Smooth muscle cell (in vitro differentiated cells): Measurements from ENCODE around the gene SLX9. TPM values are rescaled to one million over a fixed set of nuclear protein-coding genes. Genes with fewer than 3 reads are reported as not detected.

Source experiments
- DNase-seq: peaks from one replicate; lab custom pipeline; 2025; ENCODE audit not compliant: unreplicated experiment; lab: John Stamatoyannopoulos, UW
- H2AFZ ChIP-seq: fragments of 200-600 bp; sonication (generic); 2 replicates; pipeline ENCODE4 v1.6.0; 2016; ENCODE audit warnings: antibody characterized with exemption, low read depth, mild to moderate bottlenecking
- H3F3A ChIP-seq: fragments of 200-600 bp; sonication (generic); 2 replicates; pipeline ENCODE4 v1.6.0; 2017; ENCODE audit warnings: antibody characterized with exemption, low read depth
- H3K27ac ChIP-seq: fragments of 200-600 bp; sonication (generic); 2 replicates; pipeline ENCODE4 v1.5.1; 2016; ENCODE audit warnings: low read depth, mild to moderate bottlenecking
- H3K27me3 ChIP-seq: fragments of 200-600 bp; sonication (generic); 2 replicates; pipeline ENCODE4 v1.6.1; 2016; ENCODE audit warnings: low read depth, mild to moderate bottlenecking
- H3K36me3 ChIP-seq: fragments of 200-600 bp; sonication (generic); 2 replicates; pipeline ENCODE4 v1.5.1; 2016; ENCODE audit warnings: low read depth
- H3K4me1 ChIP-seq: fragments of 200-600 bp; sonication (generic); 2 replicates; pipeline ENCODE4 v1.5.1; 2016; ENCODE audit warnings: low read depth
- H3K4me2 ChIP-seq: fragments of 200-600 bp; sonication (generic); 2 replicates; pipeline ENCODE4 v1.6.0; 2016; ENCODE audit warnings: mild to moderate bottlenecking
- H3K4me3 ChIP-seq: fragments of 200-600 bp; sonication (generic); 2 replicates; pipeline ENCODE4 v1.5.1; 2016; ENCODE audit warnings: mild to moderate bottlenecking
- H3K79me2 ChIP-seq: fragments of 200-600 bp; sonication (generic); 2 replicates; pipeline ENCODE4 v1.6.0; 2016; ENCODE audit warnings: low read depth, mild to moderate bottlenecking
- H3K9ac ChIP-seq: fragments of 200-600 bp; sonication (generic); 2 replicates; pipeline ENCODE4 v1.6.0; 2016; ENCODE audit warnings: low read depth
- H3K9me3 ChIP-seq: fragments of 200-600 bp; sonication (generic); replicated peaks from 2 replicates; pipeline ENCODE4 v1.5.1; 2016; ENCODE audit warnings: low read depth
- H4K20me1 ChIP-seq: fragments of 200-600 bp; sonication (generic); 2 replicates; pipeline ENCODE4 v1.6.0; 2016; ENCODE audit warnings: low read depth
- CTCF ChIP-seq: fragments of 200-600 bp; sonication (generic); IDR thresholded peaks from 2 replicates; pipeline ENCODE4 v1.5.1; 2017; ENCODE audit warnings: borderline replicate concordance, mild to moderate bottlenecking, antibody characterized with exemption; ENCODE audit not compliant: insufficient read depth, poor library complexity, severe bottlenecking
- WGBS: methylation state at CpG from one replicate; pipeline ENCODE4 v1.1.7; 2016; ENCODE audit warnings: low lambda C conversion rate; 5-methylcytosine and 5-hydroxymethylcytosine counted together
- polyA plus RNA-seq: library from polyadenylated mRNA; unstranded; fragments of >200 nt; fragmentation: Nextera tagmentation; extraction: Ambion mirVana; gene quantifications from 2 replicates; pipeline ENCODE4 v1.2.1, GENCODE V29; 2016
- total RNA-seq: library from RNA; depleted of rRNA; stranded (reverse); fragments of >200 nt; gene quantifications from 2 replicates; pipeline ENCODE4 v1.2.3, GENCODE V29; 2014

SLX9 gene
- total and polyA plus RNA-seq, 2 experiments from 2014 or later, result 13.9 to 26.6 TPM

- Histone ChIP-seq H3K9ac (no peak within 1 kb of the TSS), H3K4me3 (no peak within 1 kb of the TSS), H3K4me1 (no peaks in the 10 kb centered on the region), H3K79me2 (no peaks in the 10 kb centered on the region), H2AFZ (no peak within 1 kb of the TSS), H3F3A (no peaks in the 10 kb centered on the region), H4K20me1 (no peaks in the 10 kb centered on the region), H3K27ac (no peak within 1 kb of the TSS), H3K36me3 (no peaks in the 10 kb centered on the region), H3K27me3 (peaks cover 34% of the 10 kb centered on the region), H3K9me3 (no peaks in the 10 kb centered on the region), H3K4me2 (no peak within 1 kb of the TSS)
- no peak for DNase-seq
- TF ChIP-seq CTCF, result no peak
- 82% methylated on average over 29 of the region's 29 CpGs for WGBS
These were observed 18.9 kb upstream of the SLX9 start, which contains the start of gene ITGB2 for GRCh38 chr21:44920694-44921604. Gene ITGB2 (minus strand): TSS chr21:44920899. CDS start chr21:44910782, 10,117 bp downstream.

- no peak for DNase-seq
- Histone ChIP-seq H3K4me1 (peaks cover under 1% of the 10 kb centered on the region), H4K20me1 (no peaks in the 10 kb centered on the region), H3K4me3 (no peak overlapping the region), H3K79me2 (no peaks in the 10 kb centered on the region), H3K9me3 (no peaks in the 10 kb centered on the region), H3K4me2 (no peak overlapping the region), H3K27ac (no peak overlapping the region), H3F3A (peaks cover 3% of the 10 kb centered on the region), H3K9ac (no peak overlapping the region), H3K36me3 (no peaks in the 10 kb centered on the region), H3K27me3 (peaks cover 34% of the 10 kb centered on the region), H2AFZ (no peak overlapping the region)
- TF ChIP-seq CTCF, result no peak
- WGBS, result 96% methylated on average over 5 of the region's 5 CpGs
These were observed 17.9 kb upstream of the SLX9 start for GRCh38 chr21:44921928-44922327.

- Histone ChIP-seq H3K4me3 (no peak overlapping the region), H3K4me2 (no peak overlapping the region), H4K20me1 (no peaks in the 10 kb centered on the region), H3K9ac (no peak overlapping the region), H3K27me3 (peaks cover 34% of the 10 kb centered on the region), H3F3A (peaks cover 5% of the 10 kb centered on the region), H3K4me1 (peaks cover 9% of the 10 kb centered on the region), H3K36me3 (no peaks in the 10 kb centered on the region), H3K79me2 (no peaks in the 10 kb centered on the region), H2AFZ (no peak overlapping the region), H3K9me3 (no peaks in the 10 kb centered on the region), H3K27ac (no peak overlapping the region)
- DNase-seq, result no peak
- WGBS, result 96% methylated on average over 10 of the region's 10 CpGs
- TF ChIP-seq CTCF, result no peak
These were observed 16.2 kb upstream of the SLX9 start for GRCh38 chr21:44923480-44924084.
